Glutamatergic neuron (in vitro differentiated cells): Measurements from ENCODE around the gene ZFHX3. TPM values are rescaled to one million over a fixed set of nuclear protein-coding genes. Genes with fewer than 3 reads are reported as not detected.

Experiments
- DNase-seq: peaks from one replicate; pipeline ENCODE4 v3.0.0; 2022
- H3K27ac Mint-ChIP-seq: one replicate; pipeline ENCODE4 v1.8.0; 2020; ENCODE audit warnings: mild to moderate bottlenecking, mixed read lengths, inconsistent platforms; ENCODE audit not compliant: unreplicated experiment
- H3K27me3 Mint-ChIP-seq: one replicate; pipeline ENCODE4 v1.8.0; 2020; ENCODE audit warnings: mild to moderate bottlenecking, moderate library complexity, mixed read lengths, inconsistent platforms; ENCODE audit not compliant: unreplicated experiment
- H3K36me3 Mint-ChIP-seq: one replicate; pipeline ENCODE4 v1.8.0; 2020; ENCODE audit warnings: mild to moderate bottlenecking, mixed read lengths, inconsistent platforms; ENCODE audit not compliant: unreplicated experiment
- H3K4me1 Mint-ChIP-seq: one replicate; pipeline ENCODE4 v1.8.0; 2020; ENCODE audit warnings: mild to moderate bottlenecking, low read depth, mixed read lengths, inconsistent platforms; ENCODE audit not compliant: unreplicated experiment
- H3K4me3 Mint-ChIP-seq: one replicate; pipeline ENCODE4 v1.8.0; 2020; ENCODE audit warnings: mild to moderate bottlenecking, mixed read lengths, inconsistent platforms; ENCODE audit not compliant: unreplicated experiment
- H3K9me3 Mint-ChIP-seq: one replicate; pipeline ENCODE4 v1.8.0; 2020; ENCODE audit warnings: mild to moderate bottlenecking, moderate library complexity, mixed read lengths, inconsistent platforms; ENCODE audit not compliant: unreplicated experiment
- CTCF ChIP-seq: fragments of 200-600 bp; sonication (generic); IDR thresholded peaks from one replicate; pipeline ENCODE4 v1.5.0; 2021; ENCODE audit not compliant: partially characterized antibody, unreplicated experiment
- total RNA-seq: library from RNA; stranded (reverse); fragmentation: NEBNext Ultra II Directional; extraction: Animal tissue kit (Norgen Biotek cat#: 25700); gene quantifications from one replicate; pipeline ENCODE4 v1.2.1, GENCODE V29; 2021; ENCODE audit not compliant: unreplicated experiment

Gene ZFHX3
- total RNA-seq, 1 donor from 2014 or later, result 6.8 TPM

GRCh38 chr16:73053038-73053363, 5.1 kb upstream of the ZFHX3 start:
- peaks cover 6% of the 10 kb centered on the region for H3K36me3 Mint-ChIP-seq
- H3K27ac Mint-ChIP-seq, result no peak overlapping the region
- peaks cover 42% of the 10 kb centered on the region for H3K4me1 Mint-ChIP-seq
- no peak overlapping the region for H3K4me3 Mint-ChIP-seq
- no peak for DNase-seq
- H3K9me3 Mint-ChIP-seq, result peaks cover 13% of the 10 kb centered on the region
- peaks cover 18% of the 10 kb centered on the region for H3K27me3 Mint-ChIP-seq
- TF ChIP-seq CTCF, result no peak

GRCh38 chr16:73052576-73052975, 4.6 kb upstream of the ZFHX3 start:
- TF ChIP-seq CTCF, result no peak
- H3K9me3 Mint-ChIP-seq, result peaks cover 13% of the 10 kb centered on the region

GRCh38 chr16:73051961-73052360, 4.0 kb upstream of the ZFHX3 start:
- DNase-seq, result no peak
- no peak for TF ChIP-seq CTCF
- Mint-ChIP-seq H3K27ac (no peak overlapping the region), H3K9me3 (peaks cover 12% of the 10 kb centered on the region), H3K4me1 (peaks cover 42% of the 10 kb centered on the region), H3K36me3 (peaks cover 2% of the 10 kb centered on the region), H3K27me3 (peaks cover 20% of the 10 kb centered on the region), H3K4me3 (no peak overlapping the region)

More at GRCh38 chr16:73052576-73052975, 4.6 kb upstream of the ZFHX3 start:
- Mint-ChIP-seq H3K27me3 (peaks cover 18% of the 10 kb centered on the region), H3K4me3 (no peak overlapping the region), H3K27ac (no peak overlapping the region), H3K4me1 (peaks cover 42% of the 10 kb centered on the region), H3K36me3 (peaks cover 6% of the 10 kb centered on the region)
- no peak for DNase-seq

- Mint-ChIP-seq H3K27ac (no peak overlapping the region), H3K4me3 (no peak overlapping the region), H3K27me3 (peaks cover 24% of the 10 kb centered on the region), H3K9me3 (peaks cover 11% of the 10 kb centered on the region), H3K4me1 (peaks cover 44% of the 10 kb centered on the region), H3K36me3 (no peaks in the 10 kb centered on the region)
- TF ChIP-seq CTCF, result no peak
- DNase-seq, result no peak
Observed at GRCh38 chr16:73051226-73051625, 3.3 kb upstream of the ZFHX3 start.

- no peak for DNase-seq
- no peak overlapping the region for H3K27ac Mint-ChIP-seq
- H3K4me3 Mint-ChIP-seq, result no peak overlapping the region
- H3K36me3 Mint-ChIP-seq, result no peaks in the 10 kb centered on the region
- H3K4me1 Mint-ChIP-seq, result peaks cover 39% of the 10 kb centered on the region
- peaks cover 19% of the 10 kb centered on the region for H3K27me3 Mint-ChIP-seq
- TF ChIP-seq CTCF, result no peak
- peaks cover 11% of the 10 kb centered on the region for H3K9me3 Mint-ChIP-seq
Observed at GRCh38 chr16:73050201-73051099, 2.5 kb upstream of the ZFHX3 start.
